Liver (tissue), 9 donors: Measurements from ENCODE around the gene TMEM87A. TPM values are rescaled to one million over a fixed set of nuclear protein-coding genes. Genes with fewer than 3 reads are reported as not detected.

Source experiments
- DNase-seq: peaks from one replicate; pipeline ENCODE4 v3.0.0-alpha.2; 2017; ENCODE audit warnings: low spot score
- H3K27ac ChIP-seq, 2 donors: one replicate each; pipeline ENCODE4 v1.7.0; 2013; ENCODE audit warnings: inconsistent platforms in 2 of 2, low read length in 2 of 2, control low read depth in 1 of 2, low read depth in 1 of 2, mild to moderate bottlenecking in 1 of 2
- H3K27me3 ChIP-seq, 4 donors: one replicate each; pipeline versions ENCODE4 v1.6.1 to v1.7.0; 2013; ENCODE audit warnings: low read length in 3 of 4, inconsistent platforms in 1 of 4, mild to moderate bottlenecking in 1 of 4, moderate library complexity in 1 of 4; ENCODE audit not compliant: control insufficient read depth in 4 of 4, insufficient read depth in 4 of 4
- H3K36me3 ChIP-seq, 4 donors: one replicate each; pipeline versions ENCODE4 v1.6.1 to v1.7.0; 2013; ENCODE audit warnings: low read length in 3 of 4, mild to moderate bottlenecking in 3 of 4, low read depth in 1 of 4, moderate library complexity in 1 of 4; ENCODE audit not compliant: control insufficient read depth in 4 of 4, insufficient read depth in 3 of 4
- H3K4me1 ChIP-seq, 4 donors: one replicate each; pipeline versions ENCODE4 v1.6.1 to v1.7.0; 2013; ENCODE audit warnings: low read length in 3 of 4, mild to moderate bottlenecking in 3 of 4, moderate library complexity in 1 of 4; ENCODE audit not compliant: control insufficient read depth in 4 of 4, insufficient read depth in 4 of 4
- H3K4me3 ChIP-seq, 3 donors: one replicate each; pipeline versions ENCODE4 v1.6.1 to v1.7.0; 2013; ENCODE audit warnings: low read length in 3 of 3, control low read depth in 1 of 3, low read depth in 1 of 3, mild to moderate bottlenecking in 1 of 3
- H3K9ac ChIP-seq, 2 donors: one replicate each; pipeline ENCODE4 v1.7.0; 2013; ENCODE audit warnings: low read length in 2 of 2, mild to moderate bottlenecking in 2 of 2, moderate library complexity in 2 of 2, control low read depth in 1 of 2, low read depth in 1 of 2
- H3K9me3 ChIP-seq, 4 donors: one replicate each; pipeline versions ENCODE4 v1.6.1 to v1.7.0; 2013; ENCODE audit warnings: low read length in 3 of 4; ENCODE audit not compliant: control insufficient read depth in 4 of 4
- ATF3 ChIP-seq: IDR thresholded peaks from 2 replicates; pipeline ENCODE4 v1.6.1; 2016; ENCODE audit warnings: antibody characterized with exemption
- CTCF ChIP-seq: fragments of 150-350 bp; IDR thresholded peaks from 2 replicates; pipeline ENCODE4 v1.5.1; 2017; ENCODE audit warnings: improper control_type of control experiment, low read depth, low read length; ENCODE audit not compliant: missing input control
- EGR1 ChIP-seq, 2 donors: IDR thresholded peaks; 2 replicates each; pipeline ENCODE4 v1.6.1; 2016 to 2018; ENCODE audit warnings: antibody characterized with exemption in 2 of 2, low read depth in 2 of 2
- FOXA1 ChIP-seq: IDR thresholded peaks from 2 replicates; pipeline ENCODE4 v1.6.1; 2016; ENCODE audit warnings: antibody characterized with exemption
- FOXA2 ChIP-seq: IDR thresholded peaks from 2 replicates; pipeline ENCODE4 v1.6.1; 2016; ENCODE audit warnings: antibody characterized with exemption
- GABPA ChIP-seq, 2 donors: IDR thresholded peaks in 1 of 2; conservative IDR thresholded peaks in 1 of 2; 2 replicates each; pipeline ENCODE4 v1.6.1; 2016; ENCODE audit warnings: antibody characterized with exemption in 2 of 2, mild to moderate bottlenecking in 1 of 2, moderate library complexity in 1 of 2
- HNF4A ChIP-seq, 2 donors: conservative IDR thresholded peaks; 2 replicates each; pipeline ENCODE4 v1.6.1; 2016; ENCODE audit warnings: antibody characterized with exemption in 2 of 2, mild to moderate bottlenecking in 2 of 2
- HNF4G ChIP-seq: IDR thresholded peaks from 2 replicates; pipeline ENCODE4 v1.6.1; 2016; ENCODE audit warnings: antibody characterized with exemption
- JUND ChIP-seq, 2 donors: IDR thresholded peaks; 2 replicates each; pipeline ENCODE4 v1.6.1; 2016; ENCODE audit warnings: antibody characterized with exemption in 2 of 2
- MAX ChIP-seq: IDR thresholded peaks from 2 replicates; pipeline ENCODE4 v1.6.1; 2016; ENCODE audit warnings: antibody characterized with exemption
- NR2F2 ChIP-seq: IDR thresholded peaks from 2 replicates; pipeline ENCODE4 v1.6.1; 2016; ENCODE audit warnings: antibody characterized with exemption
- RAD21 ChIP-seq, 2 donors: IDR thresholded peaks; 2 replicates each; pipeline ENCODE4 v1.6.1; 2016; ENCODE audit warnings: antibody characterized with exemption in 2 of 2, mild to moderate bottlenecking in 2 of 2
- REST ChIP-seq: IDR thresholded peaks from 2 replicates; pipeline ENCODE4 v1.6.1; 2016; ENCODE audit warnings: antibody characterized with exemption, mild to moderate bottlenecking
- RXRA ChIP-seq, 2 donors: IDR thresholded peaks; 2 replicates each; pipeline ENCODE4 v1.6.1; 2017 to 2018; ENCODE audit warnings: antibody characterized with exemption in 2 of 2, mild to moderate bottlenecking in 1 of 2
- SP1 ChIP-seq: IDR thresholded peaks from 2 replicates; pipeline ENCODE4 v1.6.1; 2018; ENCODE audit warnings: antibody characterized with exemption, mild to moderate bottlenecking
- TAF1 ChIP-seq: conservative IDR thresholded peaks from 2 replicates; pipeline ENCODE4 v1.6.1; 2016; ENCODE audit warnings: antibody characterized with exemption, mild to moderate bottlenecking
- YY1 ChIP-seq: IDR thresholded peaks from 2 replicates; pipeline ENCODE4 v1.6.1; 2016; ENCODE audit warnings: antibody characterized with exemption, mild to moderate bottlenecking
- ZBTB33 ChIP-seq: IDR thresholded peaks from 2 replicates; pipeline ENCODE4 v1.6.1; 2016; ENCODE audit warnings: antibody characterized with exemption
- WGBS: extraction: QIAGEN DNeasy Blood & Tissue Kit; methylation state at CpG from one replicate; pipeline ENCODE4 v1.1.7; 2013; 5-methylcytosine and 5-hydroxymethylcytosine counted together
- polyA plus RNA-seq, 2 donors: library from polyadenylated mRNA; stranded (reverse) in 1 of 2; unstranded in 1 of 2; fragments of 200-250 nt in 1 of 2; fragments of >200 nt in 1 of 2; fragmentation: Nextera tagmentation in 1 of 2; extraction: Ambion mirVana in 1 of 2; gene quantifications; one replicate each; pipeline versions ENCODE4 v1.2.1 to v1.2.3, GENCODE V29; 2013 to 2015
- total RNA-seq, 2 donors: library from RNA; depleted of rRNA; stranded (reverse); fragments of >200 nt; gene quantifications; one replicate each; pipeline ENCODE4 v1.2.3, GENCODE V29; 2014
- donor health status: healthy.
- donor health status: healthy.
- donor health status: healthy.
- donor health status: healthy.
- donor health status: healthy.

TMEM87A gene
- total and polyA plus RNA-seq, 4 donors = 9.2 to 27.3 (median 21.8) TPM

- Histone ChIP-seq H3K9ac (no peak overlapping the region), H3K27me3 (no peaks in the 10 kb centered on the region), H3K4me1 (peaks cover 0 to 21% (median 18%) of the 10 kb centered on the region in 4 donors), H3K9me3 (no peaks in the 10 kb centered on the region), H3K36me3 (peaks cover 4 to 47% (median 38%) of the 10 kb centered on the region in 4 donors), H3K4me3 (no peak overlapping the region), H3K27ac (no peak overlapping the region)
- no peak for DNase-seq
- no peak for TF ChIP-seq NR2F2
- no peak for TF ChIP-seq MAX
- TF ChIP-seq YY1 = no peak
- TF ChIP-seq JUND (IDR thresholded peaks at IDR 0.05) = no peak
- no peak for TF ChIP-seq HNF4A (conservative IDR thresholded peaks at IDR 0.05)
These were observed 5.9 kb downstream of the TMEM87A start for GRCh38 chr15:42267286-42267685.

GRCh38 chr15:42264795-42265194 is 8.4 kb downstream of the TMEM87A start:
- H3K36me3 ChIP-seq = peaks cover 5 to 66% (median 56%) of the 10 kb centered on the region in 4 donors
- WGBS = 87% methylated on average over 5 of the region's 5 CpGs
- no peak overlapping the region for H3K4me3 ChIP-seq
- TF ChIP-seq FOXA2 (no peak), ATF3 (no peak), TAF1 (no peak), RAD21 (IDR thresholded peaks at IDR 0.05) (no peak), SP1 (no peak), NR2F2 (no peak), RXRA (IDR thresholded peaks at IDR 0.05) (no peak), HNF4A (conservative IDR thresholded peaks at IDR 0.05) (no peak), EGR1 (IDR thresholded peaks at IDR 0.05; ENCODE audit: low read depth in 2 of 2) (no peak), GABPA (IDR thresholded peaks at IDR 0.05 in 1 of 2, conservative IDR thresholded peaks at IDR 0.05 in 1 of 2) (no peak), ZBTB33 (no peak), FOXA1 (no peak), HNF4G (no peak), MAX (no peak), REST (no peak), JUND (IDR thresholded peaks at IDR 0.05) (no peak), YY1 (no peak), CTCF (no peak)
- H3K4me1 ChIP-seq = no peaks in the 10 kb centered on the region
- DNase-seq = no peak
- H3K27ac ChIP-seq = no peak overlapping the region
- H3K9me3 ChIP-seq = no peaks in the 10 kb centered on the region
- H3K27me3 ChIP-seq = no peaks in the 10 kb centered on the region
- no peak overlapping the region for H3K9ac ChIP-seq
